BJ (cell line): ENCODE results near the gene HEATR9. TPM values are rescaled to one million over a fixed set of nuclear protein-coding genes. Genes with fewer than 3 reads are reported as not detected.
A peak's percentile ranks its signal among the peaks of the same experiment; 100 is the strongest.

ENCODE experiments used
- CTCF ChIA-PET: fragments of 350-600 bp; formaldehyde crosslinking; extraction: SDS; loops from one replicate; lab custom pipeline; 2021; ENCODE audit warnings: antibody characterized with exemption, inconsistent platforms; lab: Yijun Ruan, JAX
- POLR2A ChIA-PET: fragments of 300-600 bp; sonication (Branson Sonifier 250); formaldehyde crosslinking; extraction: SDS; loops from one replicate; lab custom pipeline; 2021; ENCODE audit warnings: antibody characterized with exemption; lab: Charles Lee
- DNase-seq: peaks from one replicate; pipeline ENCODE4 v3.0.0-alpha.2; 2011; ENCODE audit warnings: low read depth
- H3K27me3 ChIP-seq: 2 replicates; pipeline ENCODE4 v1.6.0; 2011; ENCODE audit warnings: low read length; ENCODE audit not compliant: control insufficient read depth, insufficient read depth
- H3K36me3 ChIP-seq: 2 replicates; pipeline ENCODE4 v1.5.1; 2011; ENCODE audit warnings: low read length; ENCODE audit not compliant: control insufficient read depth, insufficient read depth
- H3K4me3 ChIP-seq: 2 replicates; pipeline ENCODE4 v1.5.1; 2011; ENCODE audit warnings: low read depth, mild to moderate bottlenecking, control low read depth, low read length
- CTCF ChIP-seq: IDR thresholded peaks from 2 replicates; pipeline ENCODE4 v1.5.1; 2011; ENCODE audit warnings: low read depth, mild to moderate bottlenecking, control low read depth, inconsistent platforms, low read length, moderate library complexity; ENCODE audit not compliant: insufficient read depth
- polyA plus RNA-seq: library from polyadenylated mRNA; depleted of rRNA; stranded (reverse); fragments of >200 nt; gene quantifications from 2 replicates; pipeline ENCODE4 v1.2.3, GENCODE V29; 2011

HEATR9 gene
- polyA plus RNA-seq, 1 experiment, result not detected

GRCh38 chr17:35867574-35867973 is 1.1 kb downstream of the HEATR9 start:
- H3K36me3 ChIP-seq, result no peaks in the 10 kb centered on the region; the same call in 1 of the 2 replicates
- ChIA-PET CTCF (no interaction called here), POLR2A (no interaction called here)
- no peak for TF ChIP-seq CTCF
- no peaks in the 10 kb centered on the region for H3K27me3 ChIP-seq
- DNase-seq, result no peak
- no peak overlapping the region for H3K4me3 ChIP-seq

GRCh38 chr17:35866341-35866950 is 2.2 kb downstream of the HEATR9 start:
- CTCF ChIA-PET, result interaction anchor here (0.9 to 4.3 kb wide), 4 partner anchors 8 to 17 kb away, joined by 3 to 20 read pairs (median 4); no protein-coding TSS in a partner anchor

GRCh38 chr17:35865412-35866340 is 3.0 kb downstream of the HEATR9 start:
- H3K36me3 ChIP-seq, result no peaks in the 10 kb centered on the region; the same call in 1 of the 2 replicates
- ChIA-PET POLR2A (interaction anchor here (0.6 kb wide), 1 partner anchor 77 kb away, joined by 3 read pairs; no protein-coding TSS in a partner anchor), CTCF (interaction anchor here (0.9 to 4.3 kb wide), 4 partner anchors 9 to 16 kb away, joined by 3 to 20 read pairs (median 4); no protein-coding TSS in a partner anchor)
- no peak overlapping the region for H3K4me3 ChIP-seq
- H3K27me3 ChIP-seq, result no peaks in the 10 kb centered on the region
- TF ChIP-seq CTCF, result no peak
- DNase-seq, result no peak

More at GRCh38 chr17:35866341-35866950, 2.2 kb downstream of the HEATR9 start:
- Histone ChIP-seq H3K36me3 (no peaks in the 10 kb centered on the region; the same call in 1 of the 2 replicates), H3K27me3 (no peaks in the 10 kb centered on the region), H3K4me3 (no peak overlapping the region)
- TF ChIP-seq CTCF, result no peak
- DNase-seq, result peak; percentile 24
- POLR2A ChIA-PET, result no interaction called here

GRCh38 chr17:35864853-35865252 is 3.8 kb downstream of the HEATR9 start:
- Histone ChIP-seq H3K27me3 (no peaks in the 10 kb centered on the region), H3K4me3 (no peak overlapping the region), H3K36me3 (no peaks in the 10 kb centered on the region; the same call in 1 of the 2 replicates)
- ChIA-PET POLR2A (no interaction called here), CTCF (interaction anchor here (1.6 to 4.3 kb wide), 2 partner anchors 15 to 56 kb away, joined by 3 to 20 read pairs; no protein-coding TSS in a partner anchor)
- TF ChIP-seq CTCF, result no peak
- DNase-seq, result no peak

- ChIA-PET POLR2A (no interaction called here), CTCF (interaction anchor here (1.4 to 4.5 kb wide), 2 partner anchors 8 to 9 kb away, joined by 5 to 24 read pairs; no protein-coding TSS in a partner anchor)
- no peak for TF ChIP-seq CTCF
- Histone ChIP-seq H3K27me3 (no peaks in the 10 kb centered on the region), H3K4me3 (no peak overlapping the region), H3K36me3 (peaks cover 6% of the 10 kb centered on the region)
- no peak for DNase-seq
Measured at GRCh38 chr17:35856603-35857002, 12.1 kb downstream of the HEATR9 start.
